Uterus (tissue), 2 donors: ENCODE results near the gene BRD7.

Experiments used
- CTCF ChIP-seq, 4 experiments: fragments of 200-600 bp in 2 of 4; fragments of 450-650 bp in 2 of 4; sonication (generic) in 2 of 4; IDR thresholded peaks; one replicate each; pipeline ENCODE4 v1.5.1; 2016 to 2019; ENCODE audit warnings: antibody characterized with exemption in 4 of 4, mild to moderate bottlenecking in 2 of 4, moderate library complexity in 1 of 4
- POLR2A ChIP-seq, 2 donors: fragments of 450-650 bp; IDR thresholded peaks; one replicate each; pipeline ENCODE4 v1.6.1; 2016; ENCODE audit warnings: antibody characterized with exemption in 2 of 2, mild to moderate bottlenecking in 1 of 2, moderate library complexity in 1 of 2

GRCh38 chr16:50360779-50361178 is 8.0 kb downstream of the BRD7 start:
- TF ChIP-seq CTCF (IDR thresholded peaks at IDR 0.05): no peak
- no peak for TF ChIP-seq POLR2A (IDR thresholded peaks at IDR 0.05)
